ENCODE data around the gene MMAA. TPM values are rescaled to one million over a fixed set of nuclear protein-coding genes. Genes with fewer than 3 reads are reported as not detected.
A peak's percentile ranks its signal among the peaks of the same experiment; 100 is the strongest.
"Not testable (repeated sequence)": the region's sequence is repeated elsewhere in the genome, so short reads cannot be mapped to it uniquely, and the experiment has no call there.

The MMAA gene
- total RNA-seq (ENCODE audit: unreplicated experiment) = 7.7 TPM
- long read RNA-seq, full-length matches to known transcripts = 2 of 2 reads
- long read RNA-seq, partial matches to known transcripts = 0 of 2 reads
- long read RNA-seq, other reads (novel, unspliced or antisense) = 0 of 2 reads

- TF ChIP-seq CTCF (IDR thresholded peaks at IDR 0.05; ENCODE audit: unreplicated experiment) = peak; percentile 76
- Mint-ChIP-seq H3K9me3 (ENCODE audit: unreplicated experiment) (no peaks in the 10 kb centered on the region), H3K36me3 (ENCODE audit: low read depth, unreplicated experiment) (no peaks in the 10 kb centered on the region), H3K27ac (ENCODE audit: unreplicated experiment) (peak within 1 kb of the TSS; percentile 96), H3K4me1 (ENCODE audit: unreplicated experiment) (peaks cover 18% of the 10 kb centered on the region), H3K4me3 (ENCODE audit: unreplicated experiment) (peak within 1 kb of the TSS; percentile 97), H3K27me3 (ENCODE audit: unreplicated experiment) (peaks cover 3% of the 10 kb centered on the region)
- peak; percentile 94 for DNase-seq (ENCODE audit: low spot score)
Observed at GRCh38 chr4:145618932-145619638, at the start of gene MMAA. TSS of gene MMAA (plus strand) at chr4:145619385. CDS start at chr4:145639140, 19,755 bp downstream.

GRCh38 chr4:145574546-145574945 is 44.6 kb upstream of the MMAA start:
- H3K4me3 Mint-ChIP-seq (ENCODE audit: unreplicated experiment); H3K27me3 Mint-ChIP-seq (ENCODE audit: unreplicated experiment); H3K4me1 Mint-ChIP-seq (ENCODE audit: unreplicated experiment); H3K36me3 Mint-ChIP-seq (ENCODE audit: low read depth, unreplicated experiment); H3K9me3 Mint-ChIP-seq (ENCODE audit: unreplicated experiment); H3K27ac Mint-ChIP-seq (ENCODE audit: unreplicated experiment); DNase-seq (ENCODE audit: low spot score): not testable (repeated sequence)

GRCh38 chr4:145580906-145581305 is 38.3 kb upstream of the MMAA start:
- Mint-ChIP-seq H3K27ac (ENCODE audit: unreplicated experiment) (no peak overlapping the region), H3K9me3 (ENCODE audit: unreplicated experiment) (no peaks in the 10 kb centered on the region), H3K36me3 (ENCODE audit: low read depth, unreplicated experiment) (peaks cover 4% of the 10 kb centered on the region), H3K4me1 (ENCODE audit: unreplicated experiment) (no peaks in the 10 kb centered on the region), H3K4me3 (ENCODE audit: unreplicated experiment) (no peak overlapping the region), H3K27me3 (ENCODE audit: unreplicated experiment) (no peaks in the 10 kb centered on the region)
- DNase-seq (ENCODE audit: low spot score) = no peak
- no peak for TF ChIP-seq CTCF (IDR thresholded peaks at IDR 0.05; ENCODE audit: unreplicated experiment)

- no peak for TF ChIP-seq CTCF (IDR thresholded peaks at IDR 0.05; ENCODE audit: unreplicated experiment)
- no peaks in the 10 kb centered on the region for H3K9me3 Mint-ChIP-seq (ENCODE audit: unreplicated experiment)
- no peak overlapping the region for H3K4me3 Mint-ChIP-seq (ENCODE audit: unreplicated experiment)
- H3K27me3 Mint-ChIP-seq (ENCODE audit: unreplicated experiment) = peaks cover 4% of the 10 kb centered on the region
- peaks cover under 1% of the 10 kb centered on the region for H3K36me3 Mint-ChIP-seq (ENCODE audit: low read depth, unreplicated experiment)
- no peak overlapping the region for H3K27ac Mint-ChIP-seq (ENCODE audit: unreplicated experiment)
- H3K4me1 Mint-ChIP-seq (ENCODE audit: unreplicated experiment) = peaks cover 5% of the 10 kb centered on the region
- no peak for DNase-seq (ENCODE audit: low spot score)
Observed at GRCh38 chr4:145583191-145584055, 35.8 kb upstream of the MMAA start.

- DNase-seq (ENCODE audit: low spot score) = no peak
- no peak for TF ChIP-seq CTCF (IDR thresholded peaks at IDR 0.05; ENCODE audit: unreplicated experiment)
Observed at GRCh38 chr4:145587088-145587754, 32.0 kb upstream of the MMAA start.

GRCh38 chr4:145589381-145589780 is 29.8 kb upstream of the MMAA start:
- DNase-seq (ENCODE audit: low spot score); H3K27ac Mint-ChIP-seq (ENCODE audit: unreplicated experiment); H3K4me1 Mint-ChIP-seq (ENCODE audit: unreplicated experiment); H3K36me3 Mint-ChIP-seq (ENCODE audit: low read depth, unreplicated experiment); H3K4me3 Mint-ChIP-seq (ENCODE audit: unreplicated experiment); H3K9me3 Mint-ChIP-seq (ENCODE audit: unreplicated experiment); H3K27me3 Mint-ChIP-seq (ENCODE audit: unreplicated experiment): not testable (repeated sequence)

More at GRCh38 chr4:145587088-145587754, 32.0 kb upstream of the MMAA start:
- no peaks in the 10 kb centered on the region for H3K36me3 Mint-ChIP-seq (ENCODE audit: low read depth, unreplicated experiment)
- peaks cover 4% of the 10 kb centered on the region for H3K27me3 Mint-ChIP-seq (ENCODE audit: unreplicated experiment)
- no peaks in the 10 kb centered on the region for H3K9me3 Mint-ChIP-seq (ENCODE audit: unreplicated experiment)
- H3K4me3 Mint-ChIP-seq (ENCODE audit: unreplicated experiment) = no peak overlapping the region
- H3K4me1 Mint-ChIP-seq (ENCODE audit: unreplicated experiment) = peaks cover 5% of the 10 kb centered on the region
- no peak overlapping the region for H3K27ac Mint-ChIP-seq (ENCODE audit: unreplicated experiment)
